K562 (cell line): ENCODE measurements around the gene MAGT1. TPM values are rescaled to one million over a fixed set of nuclear protein-coding genes. Genes with fewer than 3 reads are reported as not detected.

Experiments used
- ADNP ChIP-seq: fragments of 200-800 bp; sonication (Bioruptor generic); IDR thresholded peaks from 2 replicates; pipeline ENCODE4 v1.6.1; 2016; ENCODE audit warnings: missing genetic modification characterization, missing compliant biosample characterization
- ARID1B ChIP-seq: fragments of 450-650 bp; IDR thresholded peaks from 2 replicates; pipeline ENCODE4 v1.6.1; 2016; ENCODE audit warnings: antibody characterized with exemption, mild to moderate bottlenecking, inconsistent platforms
- CC2D1A ChIP-seq: fragments of 450-650 bp; IDR thresholded peaks from 2 replicates; pipeline ENCODE4 v1.6.1; 2017; ENCODE audit warnings: mild to moderate bottlenecking
- ETV6 ChIP-seq, 3 experiments: fragments of 150-350 bp in 1 of 3; sonication (generic) in 1 of 3; formaldehyde crosslinking in 1 of 3; IDR thresholded peaks; 2 replicates each; pipeline versions ENCODE4 v1.6.1 to v1.8.0; 2014 to 2022; ENCODE audit warnings: borderline replicate concordance in 2 of 3, low read depth in 2 of 3, antibody characterized with exemption in 1 of 3, low read length in 1 of 3, mild to moderate bottlenecking in 1 of 3, missing genetic modification reagents in 1 of 3
- HDAC3 ChIP-seq: fragments of 450-650 bp; IDR thresholded peaks from 2 replicates; pipeline ENCODE4 v1.6.1; 2018; ENCODE audit warnings: borderline replicate concordance, mild to moderate bottlenecking, moderate library complexity; ENCODE audit not compliant: partially characterized antibody
- IRF2 ChIP-seq: sonication (generic); formaldehyde crosslinking; IDR thresholded peaks from 2 replicates; pipeline ENCODE4 v1.8.1; 2022; ENCODE audit warnings: mild to moderate bottlenecking, missing genetic modification reagents
- KAT2B ChIP-seq: IDR thresholded peaks from one replicate; pipeline ENCODE4 v1.6.1; 2012; ENCODE audit warnings: low read depth, mild to moderate bottlenecking, control low read depth, inconsistent platforms, low read length, moderate library complexity
- NFIC ChIP-seq: fragments of 450-650 bp; IDR thresholded peaks from 2 replicates; pipeline ENCODE4 v1.6.1; 2017; ENCODE audit warnings: mild to moderate bottlenecking, inconsistent platforms
- ZNF165 ChIP-seq: fragments of 250-450 bp; sonication (Bioruptor Pico); IDR thresholded peaks from 2 replicates; pipeline ENCODE4 v1.4.0; 2020; ENCODE audit warnings: borderline replicate concordance
- ZNF274 ChIP-seq: IDR thresholded peaks from 2 replicates; pipeline ENCODE4 v1.6.1; 2011; ENCODE audit warnings: low read depth, mild to moderate bottlenecking, low read length, moderate library complexity, borderline replicate concordance
- polyA plus RNA-seq, 8 experiments: library from polyadenylated mRNA; depleted of rRNA in 4 of 8; stranded (reverse) in 5 of 8; unstranded in 3 of 8; fragments of >200 nt; fragmentation: Nextera tagmentation in 2 of 8; fragmentation: Illumina TruSeq in 1 of 8; extraction: Ambion mirVana in 2 of 8; extraction: Trizol in 1 of 8; gene quantifications; 2 replicates each; pipeline versions ENCODE4 v1.2.1 to v1.2.3, GENCODE V29; 2011 to 2014; ENCODE audit warnings: inconsistent platforms in 1 of 8, missing spikeins in 1 of 8
- total RNA-seq, 7 experiments: library from RNA; depleted of rRNA in 6 of 7; stranded (reverse); fragments of >200 nt in 6 of 7; fragmentation: Illumina TruSeq in 2 of 7; extraction: Trizol in 2 of 7; gene quantifications; 2 replicates each; pipeline versions ENCODE4 v1.2.1 to v1.2.3, GENCODE V29; 2011 to 2021; ENCODE audit warnings: low replicate concordance in 1 of 7
- TF ChIP-seq, protein P1 (sequence below): fragments of 250-450 bp; sonication (Bioruptor Pico); IDR thresholded peaks from 2 replicates; pipeline ENCODE4 v1.5.0; 2021
- TF ChIP-seq, protein P2 (sequence below): fragments of 450-650 bp; IDR thresholded peaks from 2 replicates; pipeline ENCODE4 v1.6.1; 2018; ENCODE audit not compliant: partially characterized antibody
- TF ChIP-seq, protein P3 (sequence below), 2 experiments: fragments of 450-650 bp; IDR thresholded peaks; 2 replicates each; pipeline ENCODE4 v1.6.1; 2016; ENCODE audit warnings: mild to moderate bottlenecking in 2 of 2, borderline replicate concordance in 1 of 2, low read depth in 1 of 2, moderate library complexity in 1 of 2

Gene MAGT1
- total and polyA plus RNA-seq, 9 of the 15 experiments (the other 6 are each of a cell fraction or from before 2014, with no cell fraction given), result 15.5 to 46.2 (median 28.8) TPM

DNA sequence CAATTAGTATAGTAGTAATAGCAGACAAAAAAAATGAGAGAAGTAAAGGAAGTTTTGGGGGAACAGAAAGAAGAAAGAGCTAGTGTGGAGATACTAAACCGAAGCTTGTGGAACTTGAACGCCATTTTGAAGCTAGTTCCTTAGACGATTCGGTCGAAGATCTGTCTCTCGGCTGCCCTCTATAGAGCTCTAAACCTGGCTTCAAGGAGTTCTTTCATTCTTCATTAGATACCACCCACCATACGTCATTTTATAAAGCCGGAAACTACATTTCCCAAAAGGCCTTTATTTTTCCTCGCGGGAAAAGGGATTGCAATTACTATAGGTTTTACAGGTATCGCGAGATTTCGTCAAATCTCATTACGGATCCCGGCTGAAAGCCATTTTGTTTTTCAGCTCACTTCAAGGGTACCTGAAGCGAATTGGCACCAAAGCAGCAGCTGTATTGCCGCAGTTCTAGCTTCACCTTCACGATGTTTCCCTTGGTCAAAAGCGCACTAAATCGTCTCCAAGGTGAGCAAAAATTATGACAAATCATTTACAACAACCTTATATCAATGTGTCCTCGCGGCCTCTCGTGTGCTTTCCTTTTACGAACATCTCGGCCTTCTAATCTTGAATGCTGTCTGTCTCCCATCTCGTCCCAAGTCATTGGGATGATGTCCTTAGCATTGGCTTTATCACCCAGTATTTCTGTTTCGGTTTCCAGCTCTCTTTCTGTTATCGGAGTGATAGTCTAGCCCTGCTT is 4.0 kb upstream of the MAGT1 start, which contains the start of gene COX7B (continued):
- TF ChIP-seq NFIC (peak; percentile 25; the same call in 1 of the 2 replicates), ZNF274 (no peak), ARID1B (no peak), IRF2 (no peak), HDAC3 (peak; percentile 68), ADNP (tag) (no peak), ETV6 (IDR thresholded peaks at IDR 0.05; ENCODE audit: borderline replicate concordance in 1 of 2, low read depth in 2 of 2, low read length in 1 of 2) (no peak), ETV6 (CRISPR knock-in tag; IDR thresholded peaks at IDR 0.05; ENCODE audit: borderline replicate concordance) (no peak), KAT2B (no peak), CC2D1A (no peak), ZNF165 (CRISPR knock-in tag) (no peak)
- TF ChIP-seq, protein P1, sequence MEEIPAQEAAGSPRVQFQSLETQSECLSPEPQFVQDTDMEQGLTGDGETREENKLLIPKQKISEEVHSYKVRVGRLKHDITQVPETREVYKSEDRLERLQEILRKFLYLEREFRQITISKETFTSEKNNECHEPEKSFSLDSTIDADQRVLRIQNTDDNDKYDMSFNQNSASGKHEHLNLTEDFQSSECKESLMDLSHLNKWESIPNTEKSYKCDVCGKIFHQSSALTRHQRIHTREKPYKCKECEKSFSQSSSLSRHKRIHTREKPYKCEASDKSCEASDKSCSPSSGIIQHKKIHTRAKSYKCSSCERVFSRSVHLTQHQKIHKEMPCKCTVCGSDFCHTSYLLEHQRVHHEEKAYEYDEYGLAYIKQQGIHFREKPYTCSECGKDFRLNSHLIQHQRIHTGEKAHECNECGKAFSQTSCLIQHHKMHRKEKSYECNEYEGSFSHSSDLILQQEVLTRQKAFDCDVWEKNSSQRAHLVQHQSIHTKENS (CRISPR knock-in tag), result no peak
- TF ChIP-seq, protein P2, sequence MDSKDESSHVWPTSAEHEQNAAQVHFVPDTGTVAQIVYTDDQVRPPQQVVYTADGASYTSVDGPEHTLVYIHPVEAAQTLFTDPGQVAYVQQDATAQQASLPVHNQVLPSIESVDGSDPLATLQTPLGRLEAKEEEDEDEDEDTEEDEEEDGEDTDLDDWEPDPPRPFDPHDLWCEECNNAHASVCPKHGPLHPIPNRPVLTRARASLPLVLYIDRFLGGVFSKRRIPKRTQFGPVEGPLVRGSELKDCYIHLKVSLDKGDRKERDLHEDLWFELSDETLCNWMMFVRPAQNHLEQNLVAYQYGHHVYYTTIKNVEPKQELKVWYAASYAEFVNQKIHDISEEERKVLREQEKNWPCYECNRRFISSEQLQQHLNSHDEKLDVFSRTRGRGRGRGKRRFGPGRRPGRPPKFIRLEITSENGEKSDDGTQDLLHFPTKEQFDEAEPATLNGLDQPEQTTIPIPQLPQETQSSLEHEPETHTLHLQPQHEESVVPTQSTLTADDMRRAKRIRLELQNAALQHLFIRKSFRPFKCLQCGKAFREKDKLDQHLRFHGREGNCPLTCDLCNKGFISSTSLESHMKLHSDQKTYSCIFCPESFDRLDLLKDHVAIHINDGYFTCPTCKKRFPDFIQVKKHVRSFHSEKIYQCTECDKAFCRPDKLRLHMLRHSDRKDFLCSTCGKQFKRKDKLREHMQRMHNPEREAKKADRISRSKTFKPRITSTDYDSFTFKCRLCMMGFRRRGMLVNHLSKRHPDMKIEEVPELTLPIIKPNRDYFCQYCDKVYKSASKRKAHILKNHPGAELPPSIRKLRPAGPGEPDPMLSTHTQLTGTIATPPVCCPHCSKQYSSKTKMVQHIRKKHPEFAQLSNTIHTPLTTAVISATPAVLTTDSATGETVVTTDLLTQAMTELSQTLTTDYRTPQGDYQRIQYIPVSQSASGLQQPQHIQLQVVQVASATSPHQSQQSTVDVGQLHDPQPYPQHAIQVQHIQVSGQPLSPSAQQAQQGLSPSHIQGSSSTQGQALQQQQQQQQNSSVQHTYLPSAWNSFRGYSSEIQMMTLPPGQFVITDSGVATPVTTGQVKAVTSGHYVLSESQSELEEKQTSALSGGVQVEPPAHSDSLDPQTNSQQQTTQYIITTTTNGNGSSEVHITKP, result no peak
- TF ChIP-seq, protein P3, sequence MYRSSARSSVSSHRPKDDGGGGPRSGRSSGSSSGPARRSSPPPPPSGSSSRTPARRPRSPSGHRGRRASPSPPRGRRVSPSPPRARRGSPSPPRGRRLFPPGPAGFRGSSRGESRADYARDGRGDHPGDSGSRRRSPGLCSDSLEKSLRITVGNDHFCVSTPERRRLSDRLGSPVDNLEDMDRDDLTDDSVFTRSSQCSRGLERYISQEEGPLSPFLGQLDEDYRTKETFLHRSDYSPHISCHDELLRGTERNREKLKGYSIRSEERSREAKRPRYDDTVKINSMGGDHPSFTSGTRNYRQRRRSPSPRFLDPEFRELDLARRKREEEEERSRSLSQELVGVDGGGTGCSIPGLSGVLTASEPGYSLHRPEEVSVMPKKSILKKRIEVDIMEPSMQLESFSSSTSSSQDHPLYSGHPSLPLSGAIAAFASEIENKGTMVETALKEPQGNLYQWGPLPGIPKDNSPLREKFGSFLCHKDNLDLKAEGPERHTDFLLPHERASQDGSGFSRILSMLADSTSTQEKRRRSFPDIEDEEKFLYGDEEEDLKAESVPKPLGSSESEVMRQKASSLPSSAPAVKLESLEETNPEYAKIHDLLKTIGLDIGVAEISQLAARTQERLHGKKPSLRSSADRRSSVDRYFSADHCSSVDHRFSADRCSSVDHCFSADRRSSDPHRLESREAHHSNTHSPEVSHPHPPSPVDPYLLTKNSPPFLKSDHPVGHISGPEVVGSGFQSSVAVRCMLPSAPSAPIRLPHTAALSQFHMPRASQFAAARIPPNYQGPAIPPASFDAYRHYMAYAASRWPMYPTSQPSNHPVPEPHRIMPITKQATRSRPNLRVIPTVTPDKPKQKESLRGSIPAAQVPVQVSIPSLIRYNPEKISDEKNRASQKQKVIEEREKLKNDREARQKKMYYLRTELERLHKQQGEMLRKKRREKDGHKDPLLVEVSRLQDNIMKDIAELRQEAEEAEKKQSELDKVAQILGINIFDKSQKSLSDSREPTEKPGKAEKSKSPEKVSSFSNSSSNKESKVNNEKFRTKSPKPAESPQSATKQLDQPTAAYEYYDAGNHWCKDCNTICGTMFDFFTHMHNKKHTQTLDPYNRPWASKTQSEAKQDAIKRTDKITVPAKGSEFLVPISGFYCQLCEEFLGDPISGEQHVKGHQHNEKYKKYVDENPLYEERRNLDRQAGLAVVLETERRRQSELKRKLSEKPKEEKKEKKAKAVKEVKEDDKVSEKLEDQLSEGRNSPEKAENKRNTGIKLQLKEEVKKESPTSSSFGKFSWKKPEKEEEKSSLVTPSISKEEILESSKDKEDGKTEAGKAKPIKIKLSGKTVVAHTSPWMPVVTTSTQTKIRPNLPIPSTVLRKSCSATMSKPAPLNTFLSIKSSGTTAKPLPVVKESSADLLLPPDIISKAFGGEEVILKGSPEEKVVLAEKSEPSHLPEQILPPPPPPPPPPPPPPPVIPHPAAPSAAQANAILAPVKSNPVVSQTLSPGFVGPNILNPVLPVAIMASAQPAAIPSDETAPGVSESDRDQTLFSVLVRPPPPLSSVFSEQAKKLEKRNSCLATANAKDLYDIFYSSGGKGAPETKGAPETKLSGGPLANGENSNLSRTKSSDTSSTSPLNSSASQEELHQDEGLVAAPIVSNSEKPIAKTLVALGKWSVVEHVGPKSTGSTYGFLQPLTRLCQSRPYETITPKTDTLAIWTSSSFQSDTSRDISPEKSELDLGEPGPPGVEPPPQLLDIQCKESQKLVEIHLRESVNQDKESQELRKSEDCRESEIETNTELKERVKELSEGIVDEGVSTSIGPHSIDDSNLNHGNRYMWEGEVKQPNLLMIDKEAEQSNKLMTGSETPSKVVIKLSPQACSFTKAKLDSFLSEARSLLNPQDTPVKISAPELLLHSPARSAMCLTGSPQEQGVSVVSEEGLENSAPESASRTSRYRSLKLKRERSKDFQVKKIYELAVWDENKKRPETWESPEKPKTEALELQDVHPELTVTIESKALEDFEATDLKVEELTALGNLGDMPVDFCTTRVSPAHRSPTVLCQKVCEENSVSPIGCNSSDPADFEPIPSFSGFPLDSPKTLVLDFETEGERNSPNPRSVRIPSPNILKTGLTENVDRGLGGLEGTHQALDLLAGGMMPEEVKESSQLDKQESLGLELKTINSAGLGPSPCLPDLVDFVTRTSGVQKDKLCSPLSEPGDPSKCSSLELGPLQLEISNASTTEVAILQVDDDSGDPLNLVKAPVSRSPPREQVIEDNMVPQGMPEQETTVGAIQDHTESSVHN (IDR thresholded peaks at IDR 0.05; ENCODE audit: borderline replicate concordance in 1 of 2, low read depth in 1 of 2), result no peak
